WTC11 (cell line): ENCODE data around the gene SELENOF.

Experiments used
- ZNF263 ChIP-seq: sonication (generic); formaldehyde crosslinking; IDR thresholded peaks from 2 replicates; pipeline ENCODE4 v1.8.1; 2022; ENCODE audit warnings: low read depth, mild to moderate bottlenecking, moderate library complexity, missing genetic modification reagents
- TF ChIP-seq, protein P1 (sequence below): fragments of 200-600 bp; IDR thresholded peaks from 2 replicates; pipeline ENCODE4 v1.8.0; 2022; ENCODE audit warnings: antibody characterized with exemption
- TF ChIP-seq, protein P2 (sequence below): sonication (generic); formaldehyde crosslinking; IDR thresholded peaks from 2 replicates; pipeline ENCODE4 v1.8.0; 2022; ENCODE audit warnings: mild to moderate bottlenecking, missing genetic modification reagents

DNA sequence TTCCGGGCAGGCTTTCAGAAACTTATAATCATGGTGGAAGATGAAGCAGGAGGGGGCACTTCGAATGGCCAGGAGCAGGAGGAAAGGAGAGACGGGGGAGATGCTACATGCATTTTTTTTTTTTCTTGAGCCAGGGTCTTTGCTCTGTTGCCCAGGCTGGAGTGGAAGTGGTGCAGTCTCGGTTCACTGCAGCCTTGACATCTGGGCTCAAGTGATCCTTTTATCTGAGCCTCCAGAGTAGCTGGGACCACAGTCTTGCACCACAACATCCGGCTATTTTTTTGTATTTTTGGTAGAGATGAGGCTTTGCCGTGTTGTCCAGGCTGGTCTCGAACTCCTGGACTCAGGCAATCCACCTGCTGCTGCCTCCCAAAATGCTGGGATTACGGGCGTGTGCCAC is 61.6 kb downstream of the SELENOF start:
- TF ChIP-seq, protein P1, sequence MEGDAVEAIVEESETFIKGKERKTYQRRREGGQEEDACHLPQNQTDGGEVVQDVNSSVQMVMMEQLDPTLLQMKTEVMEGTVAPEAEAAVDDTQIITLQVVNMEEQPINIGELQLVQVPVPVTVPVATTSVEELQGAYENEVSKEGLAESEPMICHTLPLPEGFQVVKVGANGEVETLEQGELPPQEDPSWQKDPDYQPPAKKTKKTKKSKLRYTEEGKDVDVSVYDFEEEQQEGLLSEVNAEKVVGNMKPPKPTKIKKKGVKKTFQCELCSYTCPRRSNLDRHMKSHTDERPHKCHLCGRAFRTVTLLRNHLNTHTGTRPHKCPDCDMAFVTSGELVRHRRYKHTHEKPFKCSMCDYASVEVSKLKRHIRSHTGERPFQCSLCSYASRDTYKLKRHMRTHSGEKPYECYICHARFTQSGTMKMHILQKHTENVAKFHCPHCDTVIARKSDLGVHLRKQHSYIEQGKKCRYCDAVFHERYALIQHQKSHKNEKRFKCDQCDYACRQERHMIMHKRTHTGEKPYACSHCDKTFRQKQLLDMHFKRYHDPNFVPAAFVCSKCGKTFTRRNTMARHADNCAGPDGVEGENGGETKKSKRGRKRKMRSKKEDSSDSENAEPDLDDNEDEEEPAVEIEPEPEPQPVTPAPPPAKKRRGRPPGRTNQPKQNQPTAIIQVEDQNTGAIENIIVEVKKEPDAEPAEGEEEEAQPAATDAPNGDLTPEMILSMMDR = no peak
- TF ChIP-seq, protein P2, sequence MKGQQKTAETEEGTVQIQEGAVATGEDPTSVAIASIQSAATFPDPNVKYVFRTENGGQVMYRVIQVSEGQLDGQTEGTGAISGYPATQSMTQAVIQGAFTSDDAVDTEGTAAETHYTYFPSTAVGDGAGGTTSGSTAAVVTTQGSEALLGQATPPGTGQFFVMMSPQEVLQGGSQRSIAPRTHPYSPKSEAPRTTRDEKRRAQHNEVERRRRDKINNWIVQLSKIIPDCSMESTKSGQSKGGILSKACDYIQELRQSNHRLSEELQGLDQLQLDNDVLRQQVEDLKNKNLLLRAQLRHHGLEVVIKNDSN = no peak
- no peak for TF ChIP-seq ZNF263 (CRISPR knock-in tag)
